SK-N-SH treated with all-trans-retinoic acid at 6 μM for 48 hours (cell line): ENCODE data around the gene CAMK1.

ENCODE experiments used
- ATAC-seq: fragments of 200-7000 bp; cut with Tn5 transposase; 3 replicates; pipeline ENCODE4 v1.9.1; 2020; ENCODE audit warnings: mild to moderate bottlenecking, moderate library complexity
- ARNTL ChIP-seq: fragments of 450-650 bp; formaldehyde crosslinking; IDR thresholded peaks from 2 replicates; pipeline ENCODE4 v1.5.0; 2020; ENCODE audit warnings: low read depth, mild to moderate bottlenecking, moderate library complexity, borderline replicate concordance
- BACH2 ChIP-seq: fragments of 250-450 bp; sonication (Bioruptor Pico); IDR thresholded peaks from 2 replicates; pipeline ENCODE4 v1.9.0; 2021; ENCODE audit warnings: mild to moderate bottlenecking, borderline replicate concordance
- CSDC2 ChIP-seq: fragments of 250-450 bp; sonication (Bioruptor Pico); IDR thresholded peaks from 2 replicates; pipeline ENCODE4 v1.5.0; 2020; ENCODE audit warnings: mild to moderate bottlenecking, moderate library complexity
- ESRRG ChIP-seq: fragments of 250-450 bp; sonication (Bioruptor Pico); IDR thresholded peaks from 2 replicates; pipeline ENCODE4 v1.6.1; 2021; ENCODE audit warnings: mild to moderate bottlenecking
- GLIS3 ChIP-seq: fragments of 250-450 bp; sonication (Bioruptor Pico); IDR thresholded peaks from 2 replicates; pipeline ENCODE4 v1.5.0; 2020; ENCODE audit warnings: mild to moderate bottlenecking, moderate library complexity
- ISL1 ChIP-seq: fragments of 250-450 bp; sonication (Bioruptor Pico); IDR thresholded peaks from 2 replicates; pipeline ENCODE4 v2.1.2; 2022; ENCODE audit warnings: mild to moderate bottlenecking, moderate library complexity
- OSR1 ChIP-seq: fragments of 250-450 bp; sonication (Bioruptor Pico); IDR thresholded peaks from 2 replicates; pipeline ENCODE4 v1.8.0; 2022; ENCODE audit warnings: moderate library complexity, mild to moderate bottlenecking, inconsistent platforms
- PPARA ChIP-seq: fragments of 250-450 bp; sonication (Bioruptor Pico); IDR thresholded peaks from 2 replicates; pipeline ENCODE4 v1.5.0; 2020; ENCODE audit warnings: mild to moderate bottlenecking, borderline replicate concordance
- SNAI2 ChIP-seq: fragments of 250-450 bp; sonication (Bioruptor Pico); IDR thresholded peaks from 2 replicates; pipeline ENCODE4 v1.5.0; 2020; ENCODE audit warnings: mild to moderate bottlenecking, moderate library complexity
- TCF4 ChIP-seq: fragments of 250-450 bp; sonication (Bioruptor Pico); IDR thresholded peaks from 2 replicates; pipeline ENCODE4 v1.8.0; 2021; ENCODE audit warnings: mild to moderate bottlenecking, moderate library complexity, borderline replicate concordance
- TOX ChIP-seq: fragments of 250-450 bp; sonication (Bioruptor Pico); IDR thresholded peaks from 2 replicates; pipeline ENCODE4 v1.8.0; 2021; ENCODE audit warnings: mild to moderate bottlenecking, moderate library complexity, borderline replicate concordance
- ZC3H10 ChIP-seq: fragments of 250-450 bp; sonication (Bioruptor Pico); IDR thresholded peaks from 2 replicates; pipeline ENCODE4 v1.5.1; 2021; ENCODE audit warnings: mild to moderate bottlenecking, moderate library complexity
- ZFP3 ChIP-seq: fragments of 250-450 bp; sonication (Bioruptor Pico); IDR thresholded peaks from 2 replicates; pipeline ENCODE4 v1.5.0; 2020; ENCODE audit warnings: mild to moderate bottlenecking, moderate library complexity
- ZFP30 ChIP-seq: fragments of 450-650 bp; formaldehyde crosslinking; IDR thresholded peaks from 2 replicates; pipeline ENCODE4 v1.5.0; 2022; ENCODE audit warnings: mild to moderate bottlenecking, moderate library complexity
- ZNF70 ChIP-seq: fragments of 450-650 bp; formaldehyde crosslinking; IDR thresholded peaks from 2 replicates; pipeline ENCODE4 v1.5.0; 2020; ENCODE audit warnings: mild to moderate bottlenecking, moderate library complexity
- ZNF8 ChIP-seq: fragments of 450-650 bp; formaldehyde crosslinking; IDR thresholded peaks from 2 replicates; pipeline ENCODE4 v1.5.0; 2020; ENCODE audit warnings: mild to moderate bottlenecking, moderate library complexity
- TF ChIP-seq, protein P1 (sequence below): fragments of 250-450 bp; sonication (Bioruptor Pico); IDR thresholded peaks from 2 replicates; pipeline ENCODE4 v1.5.1; 2020; ENCODE audit warnings: low read depth, mild to moderate bottlenecking, moderate library complexity
- TF ChIP-seq, protein P2 (sequence below): fragments of 250-450 bp; sonication (Bioruptor Pico); IDR thresholded peaks from 2 replicates; pipeline ENCODE4 v1.5.0; 2020; ENCODE audit warnings: mild to moderate bottlenecking, moderate library complexity
- TF ChIP-seq, protein P3 (sequence below): fragments of 250-450 bp; sonication (Bioruptor Pico); IDR thresholded peaks from 2 replicates; pipeline ENCODE4 v1.8.0; 2021; ENCODE audit warnings: low read depth, mild to moderate bottlenecking, moderate library complexity, borderline replicate concordance
- TF ChIP-seq, protein P4 (sequence below): fragments of 250-450 bp; sonication (Bioruptor Pico); IDR thresholded peaks from 2 replicates; pipeline ENCODE4 v1.5.1; 2021; ENCODE audit warnings: mild to moderate bottlenecking, moderate library complexity
- TF ChIP-seq, protein P5 (sequence below): fragments of 250-450 bp; sonication (Bioruptor Pico); IDR thresholded peaks from 2 replicates; pipeline ENCODE4 v1.8.0; 2020; ENCODE audit warnings: mild to moderate bottlenecking, moderate library complexity, borderline replicate concordance

CAMK1 gene

DNA sequence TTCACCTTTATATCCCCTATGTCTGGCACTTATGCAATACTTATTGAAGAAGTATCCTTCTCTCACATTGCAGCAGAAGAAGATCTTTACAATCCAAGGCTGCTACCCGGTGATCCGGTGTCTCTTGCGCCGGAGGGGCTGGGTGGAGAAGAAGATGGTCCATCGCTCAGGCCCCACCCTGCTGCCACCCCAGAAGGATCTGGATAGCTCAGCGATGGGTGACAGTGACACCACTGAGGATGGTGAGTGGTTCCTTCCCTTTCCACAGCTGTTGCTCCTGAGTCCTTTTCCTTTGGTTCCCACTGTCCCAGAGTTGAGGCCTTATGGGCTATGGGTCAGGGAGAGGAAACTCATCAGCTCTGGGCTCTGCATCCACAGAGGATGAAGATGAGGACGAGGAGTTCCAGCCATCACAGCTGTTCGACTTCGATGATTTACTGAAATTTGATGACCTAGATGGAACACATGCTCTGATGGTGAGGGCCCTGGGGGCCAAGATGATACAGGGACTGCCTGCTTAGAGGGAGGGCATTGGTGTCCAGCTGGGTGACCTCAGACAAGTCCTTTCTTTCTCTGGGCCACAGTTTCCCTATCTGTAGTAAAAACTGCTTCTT is 43.2 kb upstream of the CAMK1 start:
- no peak for ATAC-seq
- TF ChIP-seq ARNTL (CRISPR knock-in tag) (no peak), SNAI2 (CRISPR knock-in tag) (no peak), ESRRG (CRISPR knock-in tag) (no peak), BACH2 (CRISPR knock-in tag) (no peak), ZFP30 (no peak)
- TF ChIP-seq, protein P1, sequence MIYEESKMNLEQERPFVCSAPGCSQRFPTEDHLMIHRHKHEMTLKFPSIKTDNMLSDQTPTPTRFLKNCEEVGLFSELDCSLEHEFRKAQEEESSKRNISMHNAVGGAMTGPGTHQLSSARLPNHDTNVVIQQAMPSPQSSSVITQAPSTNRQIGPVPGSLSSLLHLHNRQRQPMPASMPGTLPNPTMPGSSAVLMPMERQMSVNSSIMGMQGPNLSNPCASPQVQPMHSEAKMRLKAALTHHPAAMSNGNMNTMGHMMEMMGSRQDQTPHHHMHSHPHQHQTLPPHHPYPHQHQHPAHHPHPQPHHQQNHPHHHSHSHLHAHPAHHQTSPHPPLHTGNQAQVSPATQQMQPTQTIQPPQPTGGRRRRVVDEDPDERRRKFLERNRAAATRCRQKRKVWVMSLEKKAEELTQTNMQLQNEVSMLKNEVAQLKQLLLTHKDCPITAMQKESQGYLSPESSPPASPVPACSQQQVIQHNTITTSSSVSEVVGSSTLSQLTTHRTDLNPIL (CRISPR knock-in tag): no peak
- TF ChIP-seq, protein P2, sequence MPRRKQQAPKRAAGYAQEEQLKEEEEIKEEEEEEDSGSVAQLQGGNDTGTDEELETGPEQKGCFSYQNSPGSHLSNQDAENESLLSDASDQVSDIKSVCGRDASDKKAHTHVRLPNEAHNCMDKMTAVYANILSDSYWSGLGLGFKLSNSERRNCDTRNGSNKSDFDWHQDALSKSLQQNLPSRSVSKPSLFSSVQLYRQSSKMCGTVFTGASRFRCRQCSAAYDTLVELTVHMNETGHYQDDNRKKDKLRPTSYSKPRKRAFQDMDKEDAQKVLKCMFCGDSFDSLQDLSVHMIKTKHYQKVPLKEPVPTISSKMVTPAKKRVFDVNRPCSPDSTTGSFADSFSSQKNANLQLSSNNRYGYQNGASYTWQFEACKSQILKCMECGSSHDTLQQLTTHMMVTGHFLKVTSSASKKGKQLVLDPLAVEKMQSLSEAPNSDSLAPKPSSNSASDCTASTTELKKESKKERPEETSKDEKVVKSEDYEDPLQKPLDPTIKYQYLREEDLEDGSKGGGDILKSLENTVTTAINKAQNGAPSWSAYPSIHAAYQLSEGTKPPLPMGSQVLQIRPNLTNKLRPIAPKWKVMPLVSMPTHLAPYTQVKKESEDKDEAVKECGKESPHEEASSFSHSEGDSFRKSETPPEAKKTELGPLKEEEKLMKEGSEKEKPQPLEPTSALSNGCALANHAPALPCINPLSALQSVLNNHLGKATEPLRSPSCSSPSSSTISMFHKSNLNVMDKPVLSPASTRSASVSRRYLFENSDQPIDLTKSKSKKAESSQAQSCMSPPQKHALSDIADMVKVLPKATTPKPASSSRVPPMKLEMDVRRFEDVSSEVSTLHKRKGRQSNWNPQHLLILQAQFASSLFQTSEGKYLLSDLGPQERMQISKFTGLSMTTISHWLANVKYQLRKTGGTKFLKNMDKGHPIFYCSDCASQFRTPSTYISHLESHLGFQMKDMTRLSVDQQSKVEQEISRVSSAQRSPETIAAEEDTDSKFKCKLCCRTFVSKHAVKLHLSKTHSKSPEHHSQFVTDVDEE: no peak
- TF ChIP-seq, all 23 proteins: peak for 0

DNA sequence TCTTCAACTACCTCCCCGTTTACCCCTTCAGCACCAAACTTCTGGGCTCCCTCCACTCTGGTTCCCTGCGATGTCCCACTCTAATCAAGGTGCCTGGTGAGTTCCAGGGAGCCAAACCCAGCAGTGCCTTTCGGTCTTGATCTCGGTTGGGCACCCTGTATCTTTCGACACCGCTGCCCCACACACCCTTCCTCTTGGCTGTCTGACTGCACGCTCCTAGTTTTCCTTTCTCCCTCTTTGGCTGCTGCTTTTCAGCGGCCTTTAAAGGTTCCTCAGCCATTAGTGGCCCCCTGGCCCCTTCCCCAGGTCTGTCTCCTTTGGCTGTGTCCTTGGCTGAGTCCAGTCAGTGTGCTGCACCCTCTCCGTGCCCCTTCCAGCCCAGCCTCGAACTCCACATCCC is 41.1 kb upstream of the CAMK1 start:
- TF ChIP-seq ZNF8 (CRISPR knock-in tag) (no peak), ISL1 (CRISPR knock-in tag) (no peak), ARNTL (CRISPR knock-in tag) (no peak), BACH2 (CRISPR knock-in tag) (no peak), ZC3H10 (CRISPR knock-in tag) (no peak), SNAI2 (CRISPR knock-in tag) (no peak), OSR1 (CRISPR knock-in tag) (no peak), ZFP30 (no peak), TOX (CRISPR knock-in tag) (no peak), ZFP3 (CRISPR knock-in tag) (no peak), TCF4 (no peak)

DNA sequence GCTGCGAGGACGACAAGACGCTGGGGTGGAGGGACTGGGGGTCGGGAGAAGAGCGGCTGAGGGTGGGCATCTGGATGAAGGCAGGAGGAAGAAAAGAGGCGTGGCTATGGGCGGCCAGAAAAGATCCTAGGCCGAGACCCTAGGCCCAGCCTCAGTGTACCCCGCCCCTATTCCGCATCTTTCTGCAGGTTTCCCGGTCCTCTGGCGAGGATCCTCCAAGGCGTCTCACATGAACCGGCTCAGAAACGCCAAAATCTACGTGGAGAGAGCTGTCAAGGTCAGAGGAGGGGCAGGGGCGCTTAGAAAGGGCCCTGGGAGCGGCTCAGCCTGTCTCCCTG is 40.7 kb upstream of the CAMK1 start:
- ATAC-seq: no peak; the same call in 2 of the 3 replicates
- no peak for TF ChIP-seq ZNF70 (CRISPR knock-in tag)
- TF ChIP-seq TOX (CRISPR knock-in tag): no peak
- no peak for TF ChIP-seq OSR1 (CRISPR knock-in tag)
- no peak for TF ChIP-seq BACH2 (CRISPR knock-in tag)
- TF ChIP-seq, protein P3, sequence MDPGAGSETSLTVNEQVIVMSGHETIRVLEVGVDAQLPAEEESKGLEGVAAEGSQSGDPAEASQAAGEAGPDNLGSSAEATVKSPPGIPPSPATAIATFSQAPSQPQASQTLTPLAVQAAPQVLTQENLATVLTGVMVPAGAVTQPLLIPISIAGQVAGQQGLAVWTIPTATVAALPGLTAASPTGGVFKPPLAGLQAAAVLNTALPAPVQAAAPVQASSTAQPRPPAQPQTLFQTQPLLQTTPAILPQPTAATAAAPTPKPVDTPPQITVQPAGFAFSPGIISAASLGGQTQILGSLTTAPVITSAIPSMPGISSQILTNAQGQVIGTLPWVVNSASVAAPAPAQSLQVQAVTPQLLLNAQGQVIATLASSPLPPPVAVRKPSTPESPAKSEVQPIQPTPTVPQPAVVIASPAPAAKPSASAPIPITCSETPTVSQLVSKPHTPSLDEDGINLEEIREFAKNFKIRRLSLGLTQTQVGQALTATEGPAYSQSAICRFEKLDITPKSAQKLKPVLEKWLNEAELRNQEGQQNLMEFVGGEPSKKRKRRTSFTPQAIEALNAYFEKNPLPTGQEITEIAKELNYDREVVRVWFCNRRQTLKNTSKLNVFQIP (CRISPR knock-in tag): no peak
- no peak for TF ChIP-seq ZNF8 (CRISPR knock-in tag)
- TF ChIP-seq, protein P1 (CRISPR knock-in tag): no peak
- TF ChIP-seq, protein P4, sequence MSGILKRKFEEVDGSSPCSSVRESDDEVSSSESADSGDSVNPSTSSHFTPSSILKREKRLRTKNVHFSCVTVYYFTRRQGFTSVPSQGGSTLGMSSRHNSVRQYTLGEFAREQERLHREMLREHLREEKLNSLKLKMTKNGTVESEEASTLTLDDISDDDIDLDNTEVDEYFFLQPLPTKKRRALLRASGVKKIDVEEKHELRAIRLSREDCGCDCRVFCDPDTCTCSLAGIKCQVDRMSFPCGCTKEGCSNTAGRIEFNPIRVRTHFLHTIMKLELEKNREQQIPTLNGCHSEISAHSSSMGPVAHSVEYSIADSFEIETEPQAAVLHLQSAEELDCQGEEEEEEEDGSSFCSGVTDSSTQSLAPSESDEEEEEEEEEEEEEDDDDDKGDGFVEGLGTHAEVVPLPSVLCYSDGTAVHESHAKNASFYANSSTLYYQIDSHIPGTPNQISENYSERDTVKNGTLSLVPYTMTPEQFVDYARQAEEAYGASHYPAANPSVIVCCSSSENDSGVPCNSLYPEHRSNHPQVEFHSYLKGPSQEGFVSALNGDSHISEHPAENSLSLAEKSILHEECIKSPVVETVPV (CRISPR knock-in tag): no peak
- no peak for TF ChIP-seq ESRRG (CRISPR knock-in tag)
- no peak for TF ChIP-seq SNAI2 (CRISPR knock-in tag)
- TF ChIP-seq ISL1 (CRISPR knock-in tag): no peak
- TF ChIP-seq PPARA (CRISPR knock-in tag): no peak
- TF ChIP-seq CSDC2 (CRISPR knock-in tag): no peak
- TF ChIP-seq TCF4: no peak
- TF ChIP-seq ZFP30: no peak
- TF ChIP-seq GLIS3 (CRISPR knock-in tag): no peak
- no peak for TF ChIP-seq ZFP3 (CRISPR knock-in tag)
- TF ChIP-seq, protein P5, sequence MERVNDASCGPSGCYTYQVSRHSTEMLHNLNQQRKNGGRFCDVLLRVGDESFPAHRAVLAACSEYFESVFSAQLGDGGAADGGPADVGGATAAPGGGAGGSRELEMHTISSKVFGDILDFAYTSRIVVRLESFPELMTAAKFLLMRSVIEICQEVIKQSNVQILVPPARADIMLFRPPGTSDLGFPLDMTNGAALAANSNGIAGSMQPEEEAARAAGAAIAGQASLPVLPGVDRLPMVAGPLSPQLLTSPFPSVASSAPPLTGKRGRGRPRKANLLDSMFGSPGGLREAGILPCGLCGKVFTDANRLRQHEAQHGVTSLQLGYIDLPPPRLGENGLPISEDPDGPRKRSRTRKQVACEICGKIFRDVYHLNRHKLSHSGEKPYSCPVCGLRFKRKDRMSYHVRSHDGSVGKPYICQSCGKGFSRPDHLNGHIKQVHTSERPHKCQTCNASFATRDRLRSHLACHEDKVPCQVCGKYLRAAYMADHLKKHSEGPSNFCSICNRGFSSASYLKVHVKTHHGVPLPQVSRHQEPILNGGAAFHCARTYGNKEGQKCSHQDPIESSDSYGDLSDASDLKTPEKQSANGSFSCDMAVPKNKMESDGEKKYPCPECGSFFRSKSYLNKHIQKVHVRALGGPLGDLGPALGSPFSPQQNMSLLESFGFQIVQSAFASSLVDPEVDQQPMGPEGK (CRISPR knock-in tag): no peak
- TF ChIP-seq ARNTL (CRISPR knock-in tag): no peak
- TF ChIP-seq, protein P2: no peak
- TF ChIP-seq, all 23 proteins: peak for 0

More for the DNA sequence above, 41.1 kb upstream of the CAMK1 start:
- no peak for ATAC-seq
